Memory B cell (primary cell): ENCODE results near the gene MAST1.
"Not testable (repeated sequence)": the region's sequence is repeated elsewhere in the genome, so short reads cannot be mapped to it uniquely, and the experiment has no call there.

ENCODE experiments used
- ATAC-seq: fragments of 150-1000 bp; cut with Tn5 transposase; 2 replicates; pipeline ENCODE4 v1.10.0; 2021; ENCODE audit warnings: low read depth, mild to moderate bottlenecking, moderate library complexity
- DNase-seq, 2 donors: peaks; one replicate each; pipeline ENCODE4 v3.0.0; 2022; ENCODE audit warnings: low spot score in 2 of 2
- H3K27ac Mint-ChIP-seq: one replicate; pipeline ENCODE4 v1.8.0; 2022; ENCODE audit warnings: mild to moderate bottlenecking, moderate library complexity, mixed read lengths
- H3K27me3 Mint-ChIP-seq: one replicate; pipeline ENCODE4 v1.8.0; 2022; ENCODE audit warnings: mixed read lengths
- H3K36me3 Mint-ChIP-seq: one replicate; pipeline ENCODE4 v1.8.0; 2022; ENCODE audit warnings: mild to moderate bottlenecking, mixed read lengths
- H3K4me1 Mint-ChIP-seq: one replicate; pipeline ENCODE4 v1.8.0; 2022; ENCODE audit warnings: mixed read lengths
- H3K4me3 Mint-ChIP-seq: one replicate; pipeline ENCODE4 v1.8.0; 2022; ENCODE audit warnings: mild to moderate bottlenecking, moderate library complexity, mixed read lengths
- H3K9me3 Mint-ChIP-seq: one replicate; pipeline ENCODE4 v1.8.0; 2022; ENCODE audit warnings: mixed read lengths

MAST1 gene

DNA sequence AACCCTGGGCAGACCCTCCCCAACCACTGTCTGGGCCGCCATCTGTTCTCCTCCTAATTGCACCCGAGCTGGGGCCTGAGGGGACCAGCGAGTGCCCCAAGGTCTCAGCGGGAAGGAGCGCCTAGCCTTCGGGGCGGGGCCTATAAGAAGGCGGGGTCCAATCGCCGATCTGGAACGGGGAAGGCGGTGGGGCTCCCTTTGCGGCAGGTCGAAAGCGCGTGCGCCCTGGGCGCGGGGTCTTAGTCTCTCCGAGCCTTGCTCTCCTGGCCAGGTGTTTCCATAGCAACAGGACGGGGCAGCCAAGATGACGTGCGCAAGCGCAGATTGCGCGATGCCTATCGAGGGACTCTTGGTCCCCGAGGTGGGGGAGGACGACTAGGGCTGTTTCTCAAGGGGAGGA lies 2.8 kb downstream of the MAST1 start:
- ATAC-seq (no peak), DNase-seq (no peak)
- H3K4me3 Mint-ChIP-seq, result no peak overlapping the region
- H3K27me3 Mint-ChIP-seq, result peaks cover 47% of the 10 kb centered on the region
- H3K4me1 Mint-ChIP-seq, result peaks cover 18% of the 10 kb centered on the region
- H3K9me3 Mint-ChIP-seq, result no peaks in the 10 kb centered on the region
- no peak overlapping the region for H3K27ac Mint-ChIP-seq
- H3K36me3 Mint-ChIP-seq, result peaks cover 3% of the 10 kb centered on the region

GRCh38 chr19:12842511-12842910 lies 4.2 kb downstream of the MAST1 start:
- peaks cover 18% of the 10 kb centered on the region for H3K4me1 Mint-ChIP-seq
- no peaks in the 10 kb centered on the region for H3K9me3 Mint-ChIP-seq
- ATAC-seq (no peak), DNase-seq (no peak)
- no peak overlapping the region for H3K27ac Mint-ChIP-seq
- peaks cover 42% of the 10 kb centered on the region for H3K27me3 Mint-ChIP-seq
- no peak overlapping the region for H3K4me3 Mint-ChIP-seq
- peaks cover 3% of the 10 kb centered on the region for H3K36me3 Mint-ChIP-seq

- no peaks in the 10 kb centered on the region for H3K9me3 Mint-ChIP-seq
- peaks cover 41% of the 10 kb centered on the region for H3K27me3 Mint-ChIP-seq
- no peak overlapping the region for H3K4me3 Mint-ChIP-seq
- H3K27ac Mint-ChIP-seq, result no peak overlapping the region
- peaks cover 3% of the 10 kb centered on the region for H3K36me3 Mint-ChIP-seq
- H3K4me1 Mint-ChIP-seq, result peaks cover 20% of the 10 kb centered on the region
- DNase-seq (no peak), ATAC-seq (no peak)
Measured at GRCh38 chr19:12843328-12843727, 5.0 kb downstream of the MAST1 start.

- H3K4me3 Mint-ChIP-seq, result no peak overlapping the region
- no peak for DNase-seq
- H3K9me3 Mint-ChIP-seq, result no peaks in the 10 kb centered on the region
- no peak overlapping the region for H3K27ac Mint-ChIP-seq
- peaks cover 36% of the 10 kb centered on the region for H3K27me3 Mint-ChIP-seq
- peaks cover 15% of the 10 kb centered on the region for H3K4me1 Mint-ChIP-seq
- no peak for ATAC-seq
- peaks cover 3% of the 10 kb centered on the region for H3K36me3 Mint-ChIP-seq
Measured at GRCh38 chr19:12843999-12844732, 5.9 kb downstream of the MAST1 start.

GRCh38 chr19:12846613-12847012 lies 8.3 kb downstream of the MAST1 start:
- ATAC-seq, H3K27ac Mint-ChIP-seq, H3K4me1 Mint-ChIP-seq, H3K36me3 Mint-ChIP-seq, DNase-seq, H3K4me3 Mint-ChIP-seq, H3K9me3 Mint-ChIP-seq: not testable (repeated sequence)
- H3K27me3 Mint-ChIP-seq, result peaks cover 19% of the 10 kb centered on the region

DNA sequence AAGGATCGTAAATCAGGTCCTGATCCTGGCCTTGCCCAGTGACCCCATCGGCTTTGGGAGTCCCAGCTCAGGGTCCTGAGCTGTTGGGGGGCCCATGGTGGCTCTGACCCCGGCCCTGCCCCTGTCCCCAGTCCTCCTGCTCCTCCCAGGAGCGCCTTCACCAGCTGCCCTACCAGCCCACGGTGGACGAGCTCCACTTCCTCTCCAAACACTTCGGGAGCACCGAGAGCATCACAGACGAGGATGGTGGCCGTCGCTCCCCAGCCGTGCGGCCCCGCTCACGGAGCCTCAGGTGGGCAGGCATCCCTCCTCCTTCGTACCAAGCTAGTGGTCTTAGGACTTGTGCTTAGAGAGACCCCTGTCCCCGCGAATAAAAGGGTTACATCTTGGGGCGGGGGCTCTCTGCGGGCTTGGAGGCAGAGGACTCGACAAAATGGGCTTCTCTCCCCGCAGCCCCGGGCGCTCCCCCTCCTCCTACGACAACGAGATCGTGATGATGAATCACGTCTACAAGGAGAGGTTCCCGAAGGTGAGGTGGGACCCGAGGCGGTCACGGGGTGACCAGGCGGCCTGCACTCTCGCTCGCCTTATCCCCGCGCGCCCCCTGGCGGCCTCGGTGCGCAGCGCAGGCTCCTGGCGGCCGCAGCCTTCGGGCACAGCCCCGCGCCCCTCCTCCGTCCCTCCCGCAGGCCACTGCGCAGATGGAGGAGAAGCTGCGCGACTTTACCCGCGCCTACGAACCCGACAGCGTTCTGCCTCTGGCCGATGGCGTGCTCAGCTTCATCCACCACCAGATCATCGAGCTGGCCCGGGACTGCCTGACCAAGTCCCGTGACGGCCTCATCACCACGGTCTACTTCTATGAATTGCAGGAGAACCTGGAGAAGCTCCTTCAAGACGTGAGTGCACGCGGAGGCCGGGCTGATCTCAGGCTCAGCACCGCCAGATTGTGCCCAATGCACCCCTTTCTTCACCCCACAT lies 9.1 kb downstream of the MAST1 start:
- H3K9me3 Mint-ChIP-seq, result no peaks in the 10 kb centered on the region
- ATAC-seq, result peak; percentile 95
- H3K27ac Mint-ChIP-seq, result no peak overlapping the region
- H3K27me3 Mint-ChIP-seq, result peaks cover 14% of the 10 kb centered on the region
- H3K4me1 Mint-ChIP-seq, result peaks cover 2% of the 10 kb centered on the region
- H3K36me3 Mint-ChIP-seq, result no peaks in the 10 kb centered on the region
- peak overlapping the region; percentile 46 for H3K4me3 Mint-ChIP-seq
- peak; percentile 89 to 98 for DNase-seq

DNA sequence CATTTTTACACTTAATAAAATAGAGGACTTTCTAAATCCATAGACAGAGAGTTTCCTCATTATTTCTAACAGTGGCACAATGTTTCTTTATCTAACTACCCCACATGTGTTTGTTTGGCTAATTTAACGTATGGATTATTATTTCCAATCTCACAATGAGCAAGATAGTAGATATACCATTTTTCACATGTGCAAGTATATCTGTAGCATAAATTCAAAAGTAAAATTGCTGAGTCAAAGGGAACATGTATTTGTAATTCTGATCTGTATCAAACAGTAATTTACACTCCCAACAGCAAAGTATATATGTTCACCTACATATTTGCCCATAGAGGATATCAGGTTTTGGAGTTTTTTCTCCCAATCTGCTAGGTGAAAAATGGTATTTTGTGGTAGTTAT lies 18.3 kb downstream of the MAST1 start:
- H3K4me3 Mint-ChIP-seq, result no peak overlapping the region
- no peak overlapping the region for H3K27ac Mint-ChIP-seq
- DNase-seq (no peak), ATAC-seq (no peak)
- peaks cover 2% of the 10 kb centered on the region for H3K27me3 Mint-ChIP-seq
- H3K4me1 Mint-ChIP-seq, result no peaks in the 10 kb centered on the region
- H3K36me3 Mint-ChIP-seq, result no peaks in the 10 kb centered on the region
- H3K9me3 Mint-ChIP-seq, result peaks cover 4% of the 10 kb centered on the region

- no peak for DNase-seq
- H3K9me3 Mint-ChIP-seq, result peaks cover 4% of the 10 kb centered on the region
- peaks cover 4% of the 10 kb centered on the region for H3K27me3 Mint-ChIP-seq
- H3K36me3 Mint-ChIP-seq, result no peaks in the 10 kb centered on the region
- no peaks in the 10 kb centered on the region for H3K4me1 Mint-ChIP-seq
- no peak overlapping the region for H3K27ac Mint-ChIP-seq
- no peak for ATAC-seq
- no peak overlapping the region for H3K4me3 Mint-ChIP-seq
Measured at GRCh38 chr19:12858041-12858928, 20.0 kb downstream of the MAST1 start.

GRCh38 chr19:12859546-12859945 lies 21.2 kb downstream of the MAST1 start:
- ATAC-seq (no peak), DNase-seq (no peak)
- Mint-ChIP-seq H3K9me3 (peaks cover 4% of the 10 kb centered on the region), H3K27me3 (peaks cover 7% of the 10 kb centered on the region), H3K27ac (no peak overlapping the region), H3K4me1 (no peaks in the 10 kb centered on the region), H3K36me3 (no peaks in the 10 kb centered on the region), H3K4me3 (no peak overlapping the region)

GRCh38 chr19:12864143-12864542 lies 25.8 kb downstream of the MAST1 start:
- Mint-ChIP-seq H3K27ac (no peak overlapping the region), H3K4me1 (peaks cover 9% of the 10 kb centered on the region), H3K27me3 (peaks cover 9% of the 10 kb centered on the region), H3K36me3 (no peaks in the 10 kb centered on the region), H3K4me3 (no peak overlapping the region), H3K9me3 (no peaks in the 10 kb centered on the region)
- ATAC-seq (no peak), DNase-seq (no peak)

DNA sequence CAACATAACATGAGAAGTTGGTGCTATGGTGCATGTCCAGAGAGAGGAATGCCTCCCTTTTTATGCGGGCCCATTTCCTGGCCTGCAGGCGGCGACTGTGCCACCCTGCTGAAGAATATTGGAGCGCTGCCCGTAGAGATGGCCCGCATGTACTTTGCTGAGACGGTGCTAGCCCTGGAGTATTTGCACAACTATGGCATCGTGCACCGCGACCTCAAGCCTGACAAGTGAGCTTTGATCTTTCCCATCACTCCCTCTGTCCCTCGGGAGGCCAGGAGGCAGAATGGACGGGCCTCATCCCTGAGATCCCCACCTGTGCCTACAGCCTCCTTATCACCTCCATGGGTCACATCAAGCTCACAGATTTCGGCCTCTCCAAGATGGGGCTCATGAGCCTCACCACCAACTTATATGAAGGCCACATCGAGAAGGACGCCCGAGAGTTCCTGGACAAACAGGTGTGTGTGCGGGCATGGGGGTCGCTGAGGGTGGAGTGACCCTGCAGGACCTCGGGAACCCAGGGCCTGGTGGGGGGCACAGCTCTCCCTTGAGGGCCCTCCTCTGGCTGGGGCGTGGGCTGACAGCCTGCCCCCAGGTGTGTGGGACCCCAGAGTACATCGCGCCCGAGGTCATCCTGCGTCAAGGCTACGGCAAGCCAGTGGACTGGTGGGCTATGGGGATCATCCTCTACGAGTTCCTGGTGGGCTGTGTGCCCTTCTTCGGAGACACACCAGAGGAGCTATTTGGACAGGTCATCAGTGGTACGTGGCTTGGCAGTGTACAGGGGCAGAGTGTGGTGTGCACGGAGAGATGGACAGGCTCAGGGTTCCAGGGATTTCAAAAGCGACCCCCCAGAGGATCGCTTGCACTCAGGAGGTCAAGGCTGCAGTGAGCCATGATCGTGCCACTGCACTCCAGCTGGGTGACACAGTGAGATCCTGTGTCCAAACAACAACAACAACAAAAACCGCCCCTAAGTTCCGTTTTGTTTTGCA lies 26.7 kb downstream of the MAST1 start:
- H3K4me1 Mint-ChIP-seq, result peaks cover 9% of the 10 kb centered on the region
- no peak for ATAC-seq
- no peak overlapping the region for H3K4me3 Mint-ChIP-seq
- H3K36me3 Mint-ChIP-seq, result no peaks in the 10 kb centered on the region
- DNase-seq, result no peak
- no peak overlapping the region for H3K27ac Mint-ChIP-seq
- H3K27me3 Mint-ChIP-seq, result peaks cover 9% of the 10 kb centered on the region
- no peaks in the 10 kb centered on the region for H3K9me3 Mint-ChIP-seq

DNA sequence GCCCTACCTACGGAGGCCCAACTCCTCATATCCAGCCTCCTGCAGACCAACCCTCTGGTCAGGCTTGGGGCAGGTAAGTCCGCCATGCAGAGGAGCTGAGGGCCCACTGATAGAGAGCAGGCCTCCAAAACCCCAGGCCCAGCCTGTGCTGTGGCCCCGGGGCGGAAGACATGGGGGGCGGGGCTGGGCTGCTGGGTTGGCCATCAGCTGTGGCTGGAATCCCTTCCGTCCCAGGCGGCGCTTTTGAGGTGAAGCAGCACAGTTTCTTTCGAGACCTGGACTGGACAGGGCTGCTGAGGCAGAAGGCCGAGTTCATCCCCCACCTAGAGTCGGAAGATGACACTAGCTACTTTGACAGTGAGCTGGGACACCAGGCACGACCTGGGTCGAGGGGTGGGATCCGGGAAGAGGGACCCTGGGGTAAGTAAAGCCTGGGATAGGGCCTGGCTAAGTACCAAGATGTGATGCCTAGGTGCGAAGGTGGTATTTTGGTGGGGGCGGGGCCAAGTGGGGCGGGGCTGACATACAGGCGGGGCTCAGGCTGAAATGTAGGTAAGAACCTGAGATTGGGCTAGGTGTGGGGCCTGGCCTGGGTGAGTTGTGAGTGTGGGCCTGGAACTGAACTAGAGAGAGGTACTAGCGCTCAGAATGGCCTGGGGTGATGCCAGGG lies 27.6 kb downstream of the MAST1 start:
- DNase-seq, result no peak
- peak overlapping the region; percentile 42 for H3K4me3 Mint-ChIP-seq
- no peaks in the 10 kb centered on the region for H3K9me3 Mint-ChIP-seq

More for the DNA sequence above, 27.6 kb downstream of the MAST1 start:
- H3K27me3 Mint-ChIP-seq, result peaks cover 9% of the 10 kb centered on the region
- H3K27ac Mint-ChIP-seq, result no peak overlapping the region
- no peak for ATAC-seq
- H3K4me1 Mint-ChIP-seq, result peaks cover 9% of the 10 kb centered on the region
- H3K36me3 Mint-ChIP-seq, result no peaks in the 10 kb centered on the region
